ENCODE results near the gene MEIS1. TPM values are rescaled to one million over a fixed set of nuclear protein-coding genes. Genes with fewer than 3 reads are reported as not detected.

The MEIS1 gene
- total RNA-seq, 3 donors from 2014 or later = 23.2 to 196 (median 33.4) TPM

DNA sequence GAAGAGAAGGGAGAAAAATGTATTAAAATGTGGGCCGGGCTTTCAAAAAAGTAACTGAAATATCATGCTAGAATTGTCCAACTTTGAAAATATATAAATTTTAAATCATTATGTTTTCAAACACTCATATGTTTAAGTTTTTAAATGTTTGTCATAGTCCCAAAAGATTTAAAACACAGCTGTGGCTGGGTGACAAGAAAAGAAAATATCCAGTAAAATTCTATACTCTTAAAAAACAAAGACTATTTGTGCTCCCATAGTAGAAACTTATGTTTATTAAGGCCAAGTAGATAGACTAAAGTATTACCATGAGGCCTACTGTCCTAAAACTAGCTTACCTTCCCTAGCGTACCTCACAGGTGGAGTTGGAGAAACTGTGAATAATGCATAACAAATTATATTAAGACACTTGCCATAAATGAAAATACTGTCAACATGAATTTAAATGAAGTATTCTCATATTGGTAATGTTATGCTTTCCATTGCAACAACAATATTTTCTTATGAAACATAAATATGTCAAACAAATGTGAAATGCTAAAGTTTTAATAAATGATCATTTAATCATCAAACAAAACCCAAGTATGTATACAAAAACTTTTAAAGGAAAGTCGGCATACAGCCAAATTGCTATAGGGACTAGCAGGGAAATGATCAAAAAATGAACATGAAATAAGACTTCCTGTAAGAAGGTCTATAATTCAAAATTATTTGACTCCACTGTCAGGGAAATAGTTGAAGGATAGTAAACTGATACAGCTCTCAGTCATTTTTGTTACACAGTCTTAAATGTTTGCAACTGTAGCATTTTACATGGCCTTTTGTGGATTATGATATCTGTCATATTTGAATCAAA is 13.4 kb downstream of the MEIS1 start:
- ATAC-seq (no peak), DNase-seq (no peak)
- intact Hi-C loops (cut with DNase I, micrococcal nuclease) = no loop called here
- Histone ChIP-seq H3K9me3 (no peaks in the 10 kb centered on the region), H3K36me3 (ENCODE audit: low read depth) (no peaks in the 10 kb centered on the region), H3K4me3 (no peak overlapping the region), H3K4me1 (ENCODE audit: low read depth) (no peaks in the 10 kb centered on the region)
- TF ChIP-seq, protein P1, sequence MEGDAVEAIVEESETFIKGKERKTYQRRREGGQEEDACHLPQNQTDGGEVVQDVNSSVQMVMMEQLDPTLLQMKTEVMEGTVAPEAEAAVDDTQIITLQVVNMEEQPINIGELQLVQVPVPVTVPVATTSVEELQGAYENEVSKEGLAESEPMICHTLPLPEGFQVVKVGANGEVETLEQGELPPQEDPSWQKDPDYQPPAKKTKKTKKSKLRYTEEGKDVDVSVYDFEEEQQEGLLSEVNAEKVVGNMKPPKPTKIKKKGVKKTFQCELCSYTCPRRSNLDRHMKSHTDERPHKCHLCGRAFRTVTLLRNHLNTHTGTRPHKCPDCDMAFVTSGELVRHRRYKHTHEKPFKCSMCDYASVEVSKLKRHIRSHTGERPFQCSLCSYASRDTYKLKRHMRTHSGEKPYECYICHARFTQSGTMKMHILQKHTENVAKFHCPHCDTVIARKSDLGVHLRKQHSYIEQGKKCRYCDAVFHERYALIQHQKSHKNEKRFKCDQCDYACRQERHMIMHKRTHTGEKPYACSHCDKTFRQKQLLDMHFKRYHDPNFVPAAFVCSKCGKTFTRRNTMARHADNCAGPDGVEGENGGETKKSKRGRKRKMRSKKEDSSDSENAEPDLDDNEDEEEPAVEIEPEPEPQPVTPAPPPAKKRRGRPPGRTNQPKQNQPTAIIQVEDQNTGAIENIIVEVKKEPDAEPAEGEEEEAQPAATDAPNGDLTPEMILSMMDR (IDR thresholded peaks at IDR 0.05) = no peak

DNA sequence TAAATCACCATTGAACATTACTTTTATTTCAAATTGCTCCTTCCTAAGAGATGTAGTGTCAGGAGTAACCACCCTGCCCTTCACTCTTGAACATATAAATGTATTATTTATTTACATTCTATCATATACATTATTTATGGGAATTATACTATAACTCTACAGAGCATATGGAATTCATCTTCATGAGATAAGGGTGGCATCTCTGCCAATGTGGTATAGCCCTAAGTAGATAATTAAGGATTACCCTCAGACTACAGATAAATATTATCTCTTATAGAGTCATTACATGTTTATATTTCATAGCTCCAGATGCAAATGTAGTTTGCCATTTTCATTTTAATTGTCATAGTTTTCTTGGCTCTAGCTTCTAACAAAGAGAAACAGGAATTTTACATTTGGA is 17.3 kb downstream of the MEIS1 start:
- DNase-seq = no peak
- Histone ChIP-seq H3K4me1 (ENCODE audit: low read depth) (no peaks in the 10 kb centered on the region), H3K4me3 (no peak overlapping the region), H3K36me3 (ENCODE audit: low read depth) (no peaks in the 10 kb centered on the region), H3K9me3 (no peaks in the 10 kb centered on the region)
- ATAC-seq = no peak
- TF ChIP-seq, protein P1 (IDR thresholded peaks at IDR 0.05) = no peak
- intact Hi-C loops (cut with DNase I, micrococcal nuclease) = no loop called here

DNA sequence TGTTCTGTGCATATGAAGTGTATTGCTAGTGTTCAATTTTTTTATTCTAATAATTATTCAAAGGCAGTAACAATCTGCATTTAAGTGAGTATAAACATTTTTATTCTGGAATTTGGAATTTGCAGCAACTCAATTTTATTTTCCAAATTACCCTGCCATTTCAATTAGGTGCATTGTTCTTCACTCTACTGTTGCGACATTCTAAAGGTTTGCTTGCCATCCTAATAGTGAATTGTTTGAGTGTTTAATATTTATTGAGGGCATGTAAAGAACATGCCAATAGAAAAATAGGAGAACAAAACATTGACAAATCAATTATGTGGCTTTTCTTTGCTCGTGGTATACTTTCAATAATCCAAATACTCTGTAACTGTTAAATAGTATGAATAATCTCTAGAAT is 18.0 kb downstream of the MEIS1 start:
- ATAC-seq (no peak), DNase-seq (no peak)
- intact Hi-C loops (cut with DNase I, micrococcal nuclease) = no loop called here
- no peaks in the 10 kb centered on the region for H3K4me1 ChIP-seq (ENCODE audit: low read depth)
- H3K36me3 ChIP-seq (ENCODE audit: low read depth) = no peaks in the 10 kb centered on the region
- no peaks in the 10 kb centered on the region for H3K9me3 ChIP-seq
- TF ChIP-seq, protein P1 (IDR thresholded peaks at IDR 0.05) = no peak
- H3K4me3 ChIP-seq = no peak overlapping the region

DNA sequence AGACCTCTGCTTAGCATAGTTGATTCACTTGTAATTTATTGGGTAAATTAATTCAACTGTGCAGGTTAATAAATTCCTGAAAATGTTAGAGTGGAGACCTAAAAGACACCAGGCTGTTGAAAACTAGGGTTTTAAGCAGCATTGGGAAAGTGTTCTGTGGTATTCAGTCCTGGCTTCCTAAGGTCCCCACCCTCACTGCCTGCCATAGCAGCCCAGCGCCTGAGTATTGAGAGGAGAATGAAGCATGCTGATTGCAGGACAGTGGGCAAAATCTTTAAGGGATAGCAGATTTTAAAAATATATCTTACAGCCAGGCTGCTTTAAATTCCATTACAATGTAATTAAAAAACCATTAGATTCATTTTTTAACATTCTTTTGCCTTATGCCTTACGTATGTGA is 20.6 kb downstream of the MEIS1 start:
- H3K4me1 ChIP-seq (ENCODE audit: low read depth) = no peaks in the 10 kb centered on the region
- ATAC-seq = no peak
- intact Hi-C loops (cut with DNase I, micrococcal nuclease) = no loop called here

DNA sequence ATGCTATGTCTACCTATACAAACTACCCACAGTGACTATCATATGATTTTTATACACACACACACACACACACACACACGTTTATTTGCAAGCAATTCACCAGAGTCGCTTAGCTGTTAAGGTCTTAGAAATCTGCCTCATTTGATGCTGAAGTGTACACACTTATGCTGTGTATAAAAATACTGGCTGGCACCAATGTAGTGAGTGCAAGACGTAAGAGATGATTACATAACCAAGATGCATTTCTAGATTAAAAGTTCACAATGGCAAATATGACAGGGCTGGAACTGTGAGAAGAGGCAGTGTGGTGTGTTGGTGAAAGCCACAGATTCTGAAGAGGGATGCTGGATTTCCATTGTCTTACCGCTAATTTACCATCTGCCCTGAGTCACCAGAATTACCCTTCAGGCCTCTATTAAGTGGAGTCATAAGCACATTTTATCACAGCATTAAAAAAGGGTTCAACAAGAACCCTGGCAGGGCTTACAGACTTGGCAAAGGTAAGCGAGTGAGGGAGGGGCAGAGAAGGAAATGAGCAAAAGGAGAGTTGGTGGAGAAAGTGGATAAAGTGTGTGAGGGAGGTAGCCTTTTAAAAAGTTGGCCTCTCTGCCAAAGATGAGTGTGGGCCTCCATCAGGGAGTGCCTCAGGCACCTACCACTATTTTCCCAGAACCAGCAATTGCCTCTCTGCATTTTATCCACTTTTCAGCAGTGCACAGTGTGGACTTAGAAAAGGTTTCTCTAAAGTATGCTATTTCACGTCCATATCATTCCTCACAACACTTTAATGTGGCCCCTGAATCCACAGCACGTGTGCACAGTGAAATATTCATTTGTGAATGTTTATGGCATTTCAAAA is 21.5 kb downstream of the MEIS1 start:
- Histone ChIP-seq H3K4me3 (no peak overlapping the region), H3K9me3 (no peaks in the 10 kb centered on the region), H3K4me1 (ENCODE audit: low read depth) (no peaks in the 10 kb centered on the region), H3K36me3 (ENCODE audit: low read depth) (no peaks in the 10 kb centered on the region)
- no peak for ATAC-seq
- intact Hi-C loops (cut with DNase I, micrococcal nuclease) = no loop called here
- TF ChIP-seq, protein P1 (IDR thresholded peaks at IDR 0.05) = no peak
- no peak for DNase-seq

More for the DNA sequence above, 20.6 kb downstream of the MEIS1 start:
- no peak overlapping the region for H3K4me3 ChIP-seq
- H3K36me3 ChIP-seq (ENCODE audit: low read depth) = no peaks in the 10 kb centered on the region
- DNase-seq = no peak
- TF ChIP-seq, protein P1 (IDR thresholded peaks at IDR 0.05) = no peak
- H3K9me3 ChIP-seq = no peaks in the 10 kb centered on the region
